ENCODE measurements around the gene PON2.

The PON2 gene

GRCh38 chr7:95411036-95411435, 23.8 kb downstream of the PON2 start:
- H3K4me3 ChIP-seq (ENCODE audit: control insufficient read depth, low read depth, low read length): no peak overlapping the region
- no peak for DNase-seq (ENCODE audit: low read depth)
- TF ChIP-seq CTCF (IDR thresholded peaks at IDR 0.05; ENCODE audit: control insufficient read depth, insufficient read depth, low read depth, low read length, missing control alignments): no peak

DNA sequence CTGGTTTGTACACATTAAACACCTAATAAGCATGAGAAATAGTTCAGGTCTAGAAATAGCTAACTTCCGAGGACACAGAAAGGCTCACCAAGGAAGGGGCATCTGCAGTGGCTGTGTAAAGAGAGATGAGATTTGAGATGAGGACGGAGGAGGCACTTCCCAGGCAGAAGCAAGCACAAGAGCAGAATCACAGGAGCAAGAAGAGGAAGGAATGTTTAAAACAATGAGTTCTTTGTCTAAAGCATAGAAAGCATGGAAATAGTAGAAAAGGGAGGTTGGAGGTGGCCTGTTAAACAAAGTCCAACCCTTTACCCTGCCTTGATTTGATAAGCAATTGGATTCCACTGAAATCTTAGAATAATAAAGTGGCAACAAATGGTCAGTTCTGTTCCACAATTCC, 27.1 kb downstream of the PON2 start:
- H3K4me3 ChIP-seq (ENCODE audit: control insufficient read depth, low read depth, low read length): no peak overlapping the region
- TF ChIP-seq CTCF (IDR thresholded peaks at IDR 0.05; ENCODE audit: control insufficient read depth, insufficient read depth, low read depth, low read length, missing control alignments): no peak
- no peak for DNase-seq (ENCODE audit: low read depth)

- no peak overlapping the region for H3K4me3 ChIP-seq (ENCODE audit: control insufficient read depth, low read depth, low read length)
- TF ChIP-seq CTCF (IDR thresholded peaks at IDR 0.05; ENCODE audit: control insufficient read depth, insufficient read depth, low read depth, low read length, missing control alignments): no peak
- DNase-seq (ENCODE audit: low read depth): no peak
These were observed 29.0 kb downstream of the PON2 start for GRCh38 chr7:95405800-95406199.

DNA sequence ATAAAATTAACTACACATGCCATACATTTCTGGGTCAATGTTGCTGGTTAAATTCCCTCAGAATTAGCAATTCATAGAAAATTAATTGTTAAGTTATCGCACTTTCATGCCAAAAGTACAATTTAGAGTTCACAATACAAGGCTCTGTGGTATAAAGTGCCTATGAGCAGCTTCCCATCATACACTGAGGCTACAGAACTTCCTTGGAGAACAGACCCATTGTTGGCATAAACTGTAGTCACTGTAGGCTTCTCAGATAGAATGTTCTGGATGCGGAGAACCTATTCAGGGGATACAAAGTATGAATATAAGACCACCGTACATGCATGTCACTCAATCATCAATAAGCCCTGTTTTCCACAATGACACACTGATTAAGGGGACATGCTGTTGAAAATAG, 29.6 kb downstream of the PON2 start:
- no peak for DNase-seq (ENCODE audit: low read depth)
- no peak for TF ChIP-seq CTCF (IDR thresholded peaks at IDR 0.05; ENCODE audit: control insufficient read depth, insufficient read depth, low read depth, low read length, missing control alignments)
- no peak overlapping the region for H3K4me3 ChIP-seq (ENCODE audit: control insufficient read depth, low read depth, low read length)

GRCh38 chr7:95404316-95404865, 30.4 kb downstream of the PON2 start:
- DNase-seq (ENCODE audit: low read depth): no peak
- no peak for TF ChIP-seq CTCF (IDR thresholded peaks at IDR 0.05; ENCODE audit: control insufficient read depth, insufficient read depth, low read depth, low read length, missing control alignments)
- H3K4me3 ChIP-seq (ENCODE audit: control insufficient read depth, low read depth, low read length): no peak overlapping the region

DNA sequence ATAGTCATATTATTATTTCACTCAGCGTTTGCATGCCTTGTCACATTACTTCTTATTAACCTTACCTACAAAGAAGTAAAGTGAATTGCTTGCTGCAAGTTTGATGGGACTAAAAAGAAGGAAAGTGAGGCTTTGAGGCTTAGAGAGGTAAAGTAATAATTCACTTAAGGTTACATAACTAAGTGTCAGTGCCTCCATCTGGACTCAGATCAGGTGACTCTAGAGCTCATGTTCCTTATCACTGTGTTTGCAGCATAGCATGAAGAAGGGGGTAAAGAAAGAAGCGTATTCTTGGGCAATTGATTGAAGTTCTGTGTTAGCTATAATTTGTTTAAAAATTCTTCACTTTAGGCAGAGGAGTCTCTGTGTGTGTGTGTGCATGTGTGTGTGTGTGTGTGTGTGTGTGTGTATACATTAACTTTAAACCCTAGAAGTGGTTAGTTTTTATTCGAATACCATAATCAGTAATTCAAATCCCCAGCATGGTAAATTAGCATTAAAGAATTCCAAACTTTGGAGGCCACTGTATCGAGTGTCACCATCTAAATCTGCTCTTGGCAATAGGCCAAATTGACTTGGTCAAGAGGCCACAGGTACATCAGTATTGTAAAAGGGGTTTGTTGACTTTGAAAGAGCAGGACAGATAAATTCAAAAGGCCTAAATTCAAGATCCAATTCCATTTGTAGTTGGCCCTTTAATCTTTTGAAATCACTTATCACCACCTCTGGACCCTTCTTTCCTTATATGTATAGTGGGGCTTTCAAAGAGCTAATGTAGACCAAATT, 36.5 kb downstream of the PON2 start:
- no peak overlapping the region for H3K4me3 ChIP-seq (ENCODE audit: control insufficient read depth, low read depth, low read length)
- TF ChIP-seq CTCF (IDR thresholded peaks at IDR 0.05; ENCODE audit: control insufficient read depth, insufficient read depth, low read depth, low read length, missing control alignments): no peak
- DNase-seq (ENCODE audit: low read depth): no peak

Measured in AG09309 (cell line).